ENCODE measurements around the gene ABL2.
"Not testable (repeated sequence)": the region's sequence is repeated elsewhere in the genome, so short reads cannot be mapped to it uniquely, and the experiment has no call there.

The ABL2 gene

GRCh38 chr1:179229214-179230140, at the start of gene ABL2:
Gene ABL2, minus strand, starts transcription at chr1:179229677. Its CDS starts 280 bp downstream, at chr1:179229397.
- DNase-seq (ENCODE audit: low read depth in 1 of 2, low spot score in 1 of 2) = peak; percentile 6 to 35

- no peak for DNase-seq (ENCODE audit: low read depth in 1 of 2, low spot score in 1 of 2)
Observed at GRCh38 chr1:179278920-179279319, 49.4 kb upstream of the ABL2 start.

GRCh38 chr1:179274424-179274823, 44.9 kb upstream of the ABL2 start:
- not testable (repeated sequence) for DNase-seq (ENCODE audit: low read depth in 1 of 2, low spot score in 1 of 2)

- no peak for DNase-seq (ENCODE audit: low read depth in 1 of 2, low spot score in 1 of 2)
Observed at GRCh38 chr1:179269071-179269470, 39.6 kb upstream of the ABL2 start.

- no peak for DNase-seq (ENCODE audit: low read depth in 1 of 2, low spot score in 1 of 2)
Observed at GRCh38 chr1:179264507-179264906, 35.0 kb upstream of the ABL2 start.

- no peak for DNase-seq (ENCODE audit: low read depth in 1 of 2, low spot score in 1 of 2)
Observed at GRCh38 chr1:179263121-179263520, 33.6 kb upstream of the ABL2 start.

- no peak for DNase-seq (ENCODE audit: low read depth in 1 of 2, low spot score in 1 of 2)
Observed at GRCh38 chr1:179262183-179262582, 32.7 kb upstream of the ABL2 start.

- no peak for DNase-seq (ENCODE audit: low read depth in 1 of 2, low spot score in 1 of 2)
Observed at GRCh38 chr1:179253286-179253972, 24.0 kb upstream of the ABL2 start.

GRCh38 chr1:179252606-179253005, 23.1 kb upstream of the ABL2 start:
- DNase-seq (ENCODE audit: low read depth in 1 of 2, low spot score in 1 of 2) = no peak

GRCh38 chr1:179251675-179252074, 22.2 kb upstream of the ABL2 start:
- DNase-seq (ENCODE audit: low read depth in 1 of 2, low spot score in 1 of 2) = no peak

GRCh38 chr1:179247923-179248322, 18.4 kb upstream of the ABL2 start:
- DNase-seq (ENCODE audit: low read depth in 1 of 2, low spot score in 1 of 2) = no peak

GRCh38 chr1:179245426-179245825, 15.9 kb upstream of the ABL2 start:
- not testable (repeated sequence) for DNase-seq (ENCODE audit: low read depth in 1 of 2, low spot score in 1 of 2)

GRCh38 chr1:179241530-179242097, 12.1 kb upstream of the ABL2 start:
- DNase-seq (ENCODE audit: low read depth in 1 of 2, low spot score in 1 of 2) = no peak

GRCh38 chr1:179237222-179237621, 7.7 kb upstream of the ABL2 start:
- DNase-seq (ENCODE audit: low read depth in 1 of 2, low spot score in 1 of 2) = no peak

- DNase-seq (ENCODE audit: low read depth in 1 of 2, low spot score in 1 of 2) = no peak
Observed at GRCh38 chr1:179234863-179235262, 5.4 kb upstream of the ABL2 start.

- no peak for DNase-seq (ENCODE audit: low read depth in 1 of 2, low spot score in 1 of 2)
Observed at GRCh38 chr1:179231923-179232322, 2.4 kb upstream of the ABL2 start.

GRCh38 chr1:179230721-179231120, 1.2 kb upstream of the ABL2 start:
- DNase-seq (ENCODE audit: low read depth in 1 of 2, low spot score in 1 of 2) = no peak

- DNase-seq (ENCODE audit: low read depth in 1 of 2, low spot score in 1 of 2) = no peak
Observed at GRCh38 chr1:179230251-179230650, 774 bp upstream of the ABL2 start.

- no peak for DNase-seq (ENCODE audit: low read depth in 1 of 2, low spot score in 1 of 2)
Observed at GRCh38 chr1:179228783-179229213, 679 bp downstream of the ABL2 start.

- DNase-seq (ENCODE audit: low read depth in 1 of 2, low spot score in 1 of 2) = no peak
Observed at GRCh38 chr1:179226738-179227137, 2.7 kb downstream of the ABL2 start.

GRCh38 chr1:179224466-179224865, 5.0 kb downstream of the ABL2 start:
- DNase-seq (ENCODE audit: low read depth in 1 of 2, low spot score in 1 of 2) = not testable (repeated sequence)

GRCh38 chr1:179221121-179221520, 8.4 kb downstream of the ABL2 start:
- DNase-seq (ENCODE audit: low read depth in 1 of 2, low spot score in 1 of 2) = not testable (repeated sequence)
